ENCODE measurements around the gene TMEM91.
"Not testable (repeated sequence)": the region's sequence is repeated elsewhere in the genome, so short reads cannot be mapped to it uniquely, and the experiment has no call there.

Gene TMEM91
- 0.65 to 4.0 reads per million in 2 experiments for total RNA-seq

DNA sequence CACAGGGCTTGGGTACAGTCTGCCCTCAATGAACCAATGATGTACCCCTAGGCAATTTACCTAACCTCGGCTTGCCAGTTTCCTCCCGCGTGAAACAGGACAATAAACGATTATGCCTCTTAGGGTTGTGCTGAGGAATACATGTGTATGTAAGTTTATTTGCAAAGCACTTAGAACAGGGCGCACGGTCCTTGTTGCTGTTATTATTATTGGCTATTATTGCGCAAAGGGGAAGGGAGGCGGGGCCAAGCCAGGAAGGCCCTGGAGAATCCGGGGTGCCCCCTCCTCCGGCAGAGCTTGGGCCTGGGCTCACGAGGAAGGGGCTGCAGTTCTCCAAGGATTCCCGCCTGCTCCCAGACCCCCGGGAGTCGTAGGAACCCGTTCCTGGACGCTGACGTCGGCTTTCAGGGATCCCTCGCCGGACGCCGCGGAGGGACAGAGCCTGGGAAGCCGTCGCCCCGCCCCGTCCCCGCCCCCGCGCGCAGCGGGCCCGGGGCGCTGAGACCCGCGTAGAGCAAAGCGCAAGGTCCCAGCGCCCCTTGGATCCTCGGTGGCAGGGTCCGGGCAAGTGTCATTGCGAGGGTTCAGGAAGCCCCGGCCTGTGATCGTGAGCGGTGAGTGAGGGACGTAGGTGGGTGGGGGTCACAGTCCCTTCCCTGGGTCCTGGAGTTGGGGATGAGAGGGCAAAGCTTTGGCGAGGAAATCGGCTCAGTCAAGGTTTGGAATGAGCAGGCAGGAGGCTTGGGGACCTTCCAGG lies at the start of gene TMEM91:
TSS of gene TMEM91 (plus strand) at position 293 of the 757 bp plus-strand sequence. CDS start 1,777 bp downstream, outside the sequence.
- DNase-seq (ENCODE audit: low read depth) = no peak

DNA sequence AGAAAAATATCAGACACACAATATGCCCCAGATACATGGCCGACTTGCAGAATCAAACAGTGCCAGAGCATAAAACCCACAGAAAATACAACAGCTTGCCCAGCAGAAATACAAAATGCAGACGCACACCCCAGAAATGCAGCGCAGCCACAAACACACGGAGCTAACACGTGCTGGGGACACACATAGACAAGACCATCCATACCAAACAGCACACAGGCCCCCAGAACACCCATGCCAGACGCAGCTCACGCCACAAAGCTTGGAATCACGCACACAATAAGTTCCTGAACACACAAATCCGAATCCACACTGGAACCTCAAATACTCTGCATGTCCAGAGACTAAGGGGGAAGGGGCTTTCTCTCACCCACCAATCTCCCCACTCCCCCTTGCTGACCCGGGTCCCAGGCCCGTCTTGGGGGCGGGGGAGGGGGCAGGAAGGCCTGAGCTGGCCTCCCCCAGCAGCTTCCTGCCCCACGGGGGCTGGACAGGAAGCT lies 49.2 kb upstream of the TMEM91 start:
- DNase-seq (ENCODE audit: low read depth) = no peak

DNA sequence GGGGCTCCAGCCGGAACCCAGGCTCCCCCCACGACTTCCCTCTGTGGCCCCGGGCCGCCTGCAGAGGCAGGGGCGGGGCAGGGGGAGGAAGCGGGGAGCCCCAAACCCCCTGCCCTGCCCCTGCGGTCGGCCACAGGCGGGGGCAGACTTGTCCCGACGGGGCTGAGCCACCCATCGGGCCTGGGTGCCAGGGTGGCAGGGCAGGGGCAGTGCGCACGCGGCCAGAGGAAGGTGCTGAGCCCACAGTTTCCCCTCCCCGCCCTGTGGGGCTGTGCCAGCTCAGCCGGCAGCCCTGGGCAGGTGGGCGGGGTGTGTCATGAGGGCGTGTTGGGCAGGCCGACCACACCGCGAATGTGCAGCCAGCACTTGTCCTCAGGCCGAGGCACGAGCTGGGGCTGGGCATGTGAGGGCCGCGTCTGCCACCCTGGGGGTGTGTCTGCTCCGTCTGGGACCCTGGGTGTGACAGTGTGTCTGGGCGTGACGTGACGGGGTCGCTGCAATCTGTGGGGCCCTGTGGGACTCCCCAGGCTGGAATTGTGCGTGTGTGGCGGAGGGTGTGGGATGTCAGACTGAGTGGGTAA lies 48.7 kb upstream of the TMEM91 start:
- DNase-seq (ENCODE audit: low read depth) = peak; percentile 80

- no peak for DNase-seq (ENCODE audit: low read depth)
Measured at GRCh38 chr19:41328157-41328841, 48.0 kb upstream of the TMEM91 start.

GRCh38 chr19:41328842-41329225 lies 47.5 kb upstream of the TMEM91 start:
- no peak for DNase-seq (ENCODE audit: low read depth)

DNA sequence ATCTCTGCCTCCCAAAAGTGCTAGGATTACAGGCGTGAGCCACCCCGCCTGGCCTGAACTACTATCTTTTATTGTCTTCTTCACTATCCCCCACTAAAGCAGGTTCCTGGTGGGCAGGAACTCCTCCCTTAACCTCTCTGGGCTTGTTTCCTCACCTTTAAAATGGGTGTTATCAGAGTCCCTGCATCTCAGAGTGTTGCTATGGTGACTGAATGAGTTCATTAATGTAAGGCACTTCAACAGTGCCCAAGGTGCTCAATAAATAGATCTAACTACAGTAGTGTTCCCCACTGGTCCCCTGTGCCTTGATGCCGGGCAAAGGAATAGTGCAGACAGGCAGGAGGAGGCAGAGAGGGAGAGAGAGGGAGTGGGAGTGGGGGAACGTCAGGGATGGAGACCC lies 45.9 kb upstream of the TMEM91 start:
- DNase-seq (ENCODE audit: low read depth) = no peak

- no peak for DNase-seq (ENCODE audit: low read depth)
Measured at GRCh38 chr19:41330946-41331678, 45.2 kb upstream of the TMEM91 start.

DNA sequence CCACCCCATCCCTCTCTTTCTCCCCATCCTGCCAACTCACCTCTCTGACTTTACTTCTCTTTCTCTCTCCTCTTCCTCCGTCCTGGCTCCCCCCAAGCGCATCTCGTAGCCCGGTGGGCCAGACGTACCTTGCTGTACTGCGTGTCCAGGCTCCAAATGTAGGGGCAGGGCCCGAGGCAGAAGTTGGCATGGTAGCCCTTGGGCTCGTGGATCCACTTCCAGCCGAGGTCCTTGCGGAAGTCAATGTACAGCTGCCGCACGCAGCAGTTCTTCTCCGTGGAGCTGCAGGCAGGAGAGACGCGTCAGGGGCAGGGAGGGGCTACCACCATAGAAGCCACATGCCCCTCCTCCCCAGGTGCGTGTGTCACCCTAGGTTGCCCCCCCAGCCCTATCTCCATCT lies 44.3 kb upstream of the TMEM91 start:
- DNase-seq (ENCODE audit: low read depth) = no peak

- DNase-seq (ENCODE audit: low read depth) = no peak
Measured at GRCh38 chr19:41332468-41332867, 43.9 kb upstream of the TMEM91 start.

- no peak for DNase-seq (ENCODE audit: low read depth)
Measured at GRCh38 chr19:41334793-41335192, 41.5 kb upstream of the TMEM91 start.

GRCh38 chr19:41335467-41335866 lies 40.9 kb upstream of the TMEM91 start:
- no peak for DNase-seq (ENCODE audit: low read depth)

DNA sequence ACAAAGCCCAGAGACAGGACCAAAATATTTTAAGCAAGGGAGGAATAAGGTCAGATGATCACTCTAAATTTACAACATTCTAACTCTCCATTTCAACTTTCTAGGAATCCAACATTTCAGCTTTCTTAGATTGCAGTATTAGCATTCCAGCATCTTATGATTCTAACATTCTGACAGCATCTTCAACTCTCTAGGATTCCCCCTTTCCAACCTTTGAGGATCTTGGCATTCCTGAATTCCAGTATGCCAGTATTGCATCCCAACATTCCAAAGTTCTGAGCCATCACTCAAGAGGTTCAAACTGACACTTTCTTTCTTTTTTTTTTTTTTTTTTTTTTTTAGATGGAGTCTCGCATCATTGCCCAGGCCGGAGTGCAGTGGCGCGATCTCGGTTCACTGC lies 36.4 kb upstream of the TMEM91 start:
- DNase-seq (ENCODE audit: low read depth) = no peak

- no peak for DNase-seq (ENCODE audit: low read depth)
Measured at GRCh38 chr19:41341669-41342490, 34.5 kb upstream of the TMEM91 start.

GRCh38 chr19:41344162-41344561 lies 32.2 kb upstream of the TMEM91 start:
- DNase-seq (ENCODE audit: low read depth) = no peak

DNA sequence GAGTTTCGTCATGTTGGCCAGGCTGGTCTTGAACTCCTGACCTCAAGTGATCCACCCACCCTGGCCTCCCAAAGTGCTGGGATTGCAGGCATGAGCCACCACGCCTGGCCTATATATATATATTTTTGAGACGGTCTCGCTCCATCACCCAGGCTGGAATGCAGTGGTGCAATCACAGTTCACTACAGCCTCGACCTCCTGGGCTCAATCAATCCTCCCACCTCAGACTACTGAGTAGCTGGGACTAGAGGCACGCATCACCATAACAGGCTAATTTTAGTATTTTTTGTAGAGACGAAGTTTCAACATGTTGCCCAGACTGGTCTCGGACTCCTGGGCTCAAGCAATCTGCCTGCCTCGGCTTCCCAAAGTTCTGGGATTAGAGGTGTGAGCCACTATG lies 29.4 kb upstream of the TMEM91 start:
- DNase-seq (ENCODE audit: low read depth) = not testable (repeated sequence)

GRCh38 chr19:41350735-41351338 lies 25.5 kb upstream of the TMEM91 start:
- DNase-seq (ENCODE audit: low read depth) = no peak

DNA sequence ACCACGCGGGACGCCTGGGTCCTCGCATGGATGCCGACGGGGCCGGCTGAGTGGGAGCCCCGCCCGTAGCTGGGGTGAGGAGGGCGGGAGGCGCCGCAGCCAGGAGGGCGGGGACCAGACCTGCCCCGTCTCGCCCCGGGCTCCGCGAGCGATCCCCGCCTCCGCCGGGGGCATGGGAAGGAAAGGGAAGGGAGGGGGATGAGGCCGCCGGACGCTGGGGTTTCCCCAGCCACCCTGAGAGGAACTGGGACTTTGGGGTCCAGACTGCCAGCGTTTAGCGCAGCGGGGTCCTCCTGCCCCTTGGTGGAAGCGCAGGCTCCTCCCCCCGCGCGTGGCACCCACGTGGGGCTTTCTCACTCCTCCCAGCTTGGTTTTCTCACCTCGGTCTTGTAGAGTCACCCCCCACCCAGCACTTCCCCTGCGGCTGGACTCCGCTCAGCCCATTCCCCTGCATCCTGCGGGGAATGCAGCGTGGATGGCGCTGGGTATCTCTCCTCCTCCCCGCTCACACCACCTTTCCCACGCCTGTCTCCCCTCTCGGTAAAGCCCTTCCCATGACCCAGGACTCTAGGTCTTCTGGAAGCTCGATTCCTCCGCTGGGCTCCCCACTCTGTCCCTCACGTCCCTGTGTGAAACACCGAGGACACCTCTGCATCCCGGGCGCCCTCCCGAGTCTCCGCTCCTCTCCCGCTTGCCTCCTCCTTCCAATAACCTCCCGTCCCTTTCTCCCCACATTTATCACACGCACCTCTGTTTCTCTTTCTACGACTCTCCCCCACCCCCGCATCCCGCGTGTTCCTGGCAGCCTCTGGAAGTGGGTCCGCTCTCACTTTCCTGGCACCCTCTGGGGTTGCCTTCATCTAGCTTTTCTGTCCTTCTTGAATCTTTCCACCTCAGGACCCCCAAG lies 24.7 kb upstream of the TMEM91 start:
- DNase-seq (ENCODE audit: low read depth) = peak; percentile 78

- no peak for DNase-seq (ENCODE audit: low read depth)
Measured at GRCh38 chr19:41352279-41352608, 24.1 kb upstream of the TMEM91 start.

- DNase-seq (ENCODE audit: low read depth) = peak; percentile 65
Measured at GRCh38 chr19:41352609-41353465, 23.5 kb upstream of the TMEM91 start.

Data from T follicular helper cell (primary cell).